Bronchial epithelial cell (primary cell): Measurements from ENCODE around the gene PHLDB1. TPM values are rescaled to one million over a fixed set of nuclear protein-coding genes. Genes with fewer than 3 reads are reported as not detected.

Source experiments
- DNase-seq: peaks from one replicate; pipeline ENCODE4 v3.0.0-alpha.2; 2010; ENCODE audit warnings: low read depth
- FAIRE-seq: peaks from 2 replicates; lab custom pipeline; 2011; peaks lifted over from hg19 to GRCh38; lab: Jason Lieb, UNC
- H3K27me3 ChIP-seq: 2 replicates; pipeline ENCODE4 v1.5.1; 2011; ENCODE audit warnings: low read length; ENCODE audit not compliant: control insufficient read depth, insufficient read depth
- H3K36me3 ChIP-seq: 2 replicates; pipeline ENCODE4 v1.5.1; 2011; ENCODE audit warnings: low read length; ENCODE audit not compliant: control insufficient read depth, insufficient read depth
- H3K4me3 ChIP-seq: 2 replicates; pipeline ENCODE4 v1.5.1; 2011; ENCODE audit warnings: mild to moderate bottlenecking, low read depth, low read length, control low read depth
- total RNA-seq: library from RNA; depleted of rRNA; stranded (reverse); fragments of >200 nt; gene quantifications from 2 replicates; pipeline ENCODE4 v1.2.1, GENCODE V29; 2014
- TF ChIP-seq, protein P1 (sequence below): IDR thresholded peaks from 2 replicates; pipeline ENCODE4 v1.5.1; 2011; ENCODE audit warnings: mild to moderate bottlenecking, moderate library complexity, low read length, control low read depth, inconsistent platforms; ENCODE audit not compliant: insufficient read depth, severe bottlenecking

Gene PHLDB1
- total RNA-seq, 1 donor from 2014 or later = 22.6 TPM

DNA sequence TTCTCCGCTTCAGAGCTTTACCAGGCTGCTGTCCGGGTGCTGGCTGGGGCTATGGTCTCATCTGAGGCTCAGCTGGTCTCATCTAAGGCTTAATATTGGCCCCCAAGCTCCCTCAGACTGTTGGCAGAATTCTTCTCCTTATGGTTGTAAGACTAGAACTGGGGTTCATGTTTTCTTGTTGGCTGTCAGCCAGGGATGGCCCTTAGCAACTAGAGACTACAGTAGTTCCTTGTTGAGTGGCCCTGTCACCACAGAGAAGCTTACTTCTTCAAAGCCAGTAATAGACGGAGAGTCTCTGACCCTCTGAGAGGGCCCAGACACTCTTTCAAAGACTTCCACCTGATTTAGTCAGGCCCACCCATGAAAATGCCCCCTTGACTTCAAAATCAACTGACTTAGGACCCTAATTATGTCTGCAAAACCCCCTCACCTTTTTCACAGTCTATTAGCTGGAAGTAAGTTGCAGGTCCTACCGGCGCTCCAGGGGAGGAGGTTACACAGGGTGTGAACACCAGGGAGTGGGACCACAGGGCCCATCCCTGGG is 96.2 kb downstream of the PHLDB1 start:
- no peak for FAIRE-seq
- TF ChIP-seq, protein P1, sequence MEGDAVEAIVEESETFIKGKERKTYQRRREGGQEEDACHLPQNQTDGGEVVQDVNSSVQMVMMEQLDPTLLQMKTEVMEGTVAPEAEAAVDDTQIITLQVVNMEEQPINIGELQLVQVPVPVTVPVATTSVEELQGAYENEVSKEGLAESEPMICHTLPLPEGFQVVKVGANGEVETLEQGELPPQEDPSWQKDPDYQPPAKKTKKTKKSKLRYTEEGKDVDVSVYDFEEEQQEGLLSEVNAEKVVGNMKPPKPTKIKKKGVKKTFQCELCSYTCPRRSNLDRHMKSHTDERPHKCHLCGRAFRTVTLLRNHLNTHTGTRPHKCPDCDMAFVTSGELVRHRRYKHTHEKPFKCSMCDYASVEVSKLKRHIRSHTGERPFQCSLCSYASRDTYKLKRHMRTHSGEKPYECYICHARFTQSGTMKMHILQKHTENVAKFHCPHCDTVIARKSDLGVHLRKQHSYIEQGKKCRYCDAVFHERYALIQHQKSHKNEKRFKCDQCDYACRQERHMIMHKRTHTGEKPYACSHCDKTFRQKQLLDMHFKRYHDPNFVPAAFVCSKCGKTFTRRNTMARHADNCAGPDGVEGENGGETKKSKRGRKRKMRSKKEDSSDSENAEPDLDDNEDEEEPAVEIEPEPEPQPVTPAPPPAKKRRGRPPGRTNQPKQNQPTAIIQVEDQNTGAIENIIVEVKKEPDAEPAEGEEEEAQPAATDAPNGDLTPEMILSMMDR = no peak
- H3K27me3 ChIP-seq = no peaks in the 10 kb centered on the region
- H3K36me3 ChIP-seq = no peaks in the 10 kb centered on the region
- H3K4me3 ChIP-seq = no peak overlapping the region
- no peak for DNase-seq

DNA sequence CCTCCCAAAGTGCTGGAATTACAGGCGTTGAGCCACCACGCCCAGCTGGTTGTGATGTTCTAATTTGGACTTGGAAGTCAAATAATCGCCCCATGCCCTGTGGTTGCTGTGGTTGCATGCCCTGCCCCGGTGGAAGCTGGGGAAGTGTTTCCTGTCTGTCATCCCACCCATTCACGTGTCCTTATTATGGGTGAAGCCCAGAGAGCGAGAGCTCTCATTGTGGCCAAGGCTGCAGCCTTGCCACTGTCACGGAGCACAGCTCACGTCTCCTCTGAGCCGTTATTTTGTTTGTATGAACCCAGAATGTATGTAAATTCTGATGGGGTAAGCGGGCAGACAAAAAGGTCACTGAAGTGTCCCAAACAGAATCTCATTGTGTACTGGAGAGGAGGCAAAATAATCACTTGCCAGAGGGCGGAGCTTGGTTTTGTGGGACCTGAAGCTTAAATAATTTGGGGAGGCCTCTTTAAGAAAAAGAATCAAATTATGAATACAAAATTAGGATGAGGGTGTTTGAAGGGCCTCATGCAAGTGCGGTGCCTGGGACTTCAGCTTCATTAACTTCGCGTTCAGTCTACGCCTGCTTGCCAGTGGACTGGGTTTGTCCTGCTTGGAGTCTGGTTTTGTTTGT is 97.8 kb downstream of the PHLDB1 start:
- no peak for FAIRE-seq
- H3K4me3 ChIP-seq = no peak overlapping the region
- no peaks in the 10 kb centered on the region for H3K36me3 ChIP-seq
- TF ChIP-seq, protein P1 = no peak
- no peak for DNase-seq
- H3K27me3 ChIP-seq = no peaks in the 10 kb centered on the region

DNA sequence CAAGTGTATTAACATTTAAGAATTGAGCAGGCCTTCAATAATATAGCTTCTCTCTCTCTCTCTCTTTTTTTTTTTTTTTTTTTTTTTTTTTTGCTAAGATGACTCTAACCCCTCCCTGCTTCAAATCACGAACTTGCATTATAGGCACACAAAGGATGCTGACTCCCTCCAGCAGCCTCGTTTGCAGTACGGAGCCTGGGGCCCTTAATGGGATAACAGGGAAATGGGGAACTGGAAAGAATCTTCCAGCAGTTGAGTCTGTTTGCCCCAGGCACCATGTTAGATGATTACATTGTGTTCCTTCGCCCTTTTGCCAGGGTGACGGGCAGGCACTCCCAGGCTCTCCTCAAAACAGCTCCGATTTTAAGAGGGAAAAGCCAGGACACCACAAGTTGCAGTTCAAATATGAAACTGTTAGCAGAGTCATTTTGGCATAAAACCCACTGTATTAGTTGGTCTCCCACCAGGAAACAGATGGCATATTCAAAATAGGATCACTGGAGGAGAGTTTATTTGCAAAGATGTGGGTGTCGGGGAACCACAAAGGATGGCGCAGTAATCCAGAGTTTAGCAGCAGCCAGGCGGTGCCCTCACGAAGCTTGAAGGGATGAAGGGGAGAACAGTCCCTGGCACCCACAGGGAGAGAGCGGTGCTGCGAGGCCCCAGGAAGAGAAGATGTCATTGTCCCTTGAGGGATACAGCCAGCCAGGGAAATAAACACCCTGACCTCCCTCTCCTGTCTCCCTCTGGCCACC is 98.6 kb downstream of the PHLDB1 start:
- Histone ChIP-seq H3K36me3 (no peaks in the 10 kb centered on the region), H3K27me3 (no peaks in the 10 kb centered on the region), H3K4me3 (no peak overlapping the region)
- DNase-seq = no peak
- no peak for FAIRE-seq
- TF ChIP-seq, protein P1 = no peak

DNA sequence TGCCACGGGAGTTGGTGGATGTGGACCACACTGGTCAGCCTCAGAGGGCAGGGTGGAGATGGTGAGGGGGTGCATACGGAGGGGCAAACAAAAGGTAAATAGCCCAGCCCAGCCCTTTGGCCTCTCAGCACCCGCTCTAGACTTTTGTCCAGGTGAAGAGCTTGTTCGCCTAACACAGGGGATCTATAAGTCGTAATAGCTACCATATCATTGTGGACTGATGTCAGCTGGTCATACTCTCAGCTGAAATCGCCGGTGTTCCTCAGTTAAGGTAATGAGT is 99.1 kb downstream of the PHLDB1 start:
- DNase-seq (no peak), FAIRE-seq (no peak)
- Histone ChIP-seq H3K4me3 (no peak overlapping the region), H3K36me3 (no peaks in the 10 kb centered on the region), H3K27me3 (no peaks in the 10 kb centered on the region)
- TF ChIP-seq, protein P1 = no peak

Other genes starting within 250 kb of the PHLDB1 start
- 16.1 and 21.9 TPM in 2 replicates for gene UBE4A, start 248.0 kb upstream of the PHLDB1 start, total RNA-seq
- 61.1 and 113 TPM in 2 replicates for gene ATP5MG, start 206.0 kb upstream of the PHLDB1 start, total RNA-seq
- 14.0 and 20.6 TPM in 2 replicates for gene KMT2A, start 171.1 kb upstream of the PHLDB1 start, total RNA-seq
- gene TTC36, start 80.1 kb upstream of the PHLDB1 start, total RNA-seq = 0.51 TPM in 1 of 2 replicates, not detected in the other
- gene TMEM25, start 76.4 kb upstream of the PHLDB1 start, total RNA-seq = 13.8 and 14.7 TPM in 2 replicates
- gene IFT46, start 41.7 kb upstream of the PHLDB1 start, total RNA-seq = 19.8 and 21.3 TPM in 2 replicates
- 66.7 and 79.2 TPM in 2 replicates for gene ARCN1, start 35.2 kb upstream of the PHLDB1 start, total RNA-seq
- gene TREH, start 72.0 kb downstream of the PHLDB1 start, total RNA-seq = not detected in 2 replicates
- 87.9 and 91.3 TPM in 2 replicates for gene DDX6, start 183.5 kb downstream of the PHLDB1 start, total RNA-seq